GF-D8 (cell line): ENCODE data around the gene HTATIP2.
A peak's percentile ranks its signal among the peaks of the same experiment; 100 is the strongest.
"Not testable (repeated sequence)": the region's sequence is repeated elsewhere in the genome, so short reads cannot be mapped to it uniquely, and the experiment has no call there.

Experiments
- DNase-seq: peaks from one replicate; lab custom pipeline; 2025; lab: John Stamatoyannopoulos, UW

Gene HTATIP2

DNA sequence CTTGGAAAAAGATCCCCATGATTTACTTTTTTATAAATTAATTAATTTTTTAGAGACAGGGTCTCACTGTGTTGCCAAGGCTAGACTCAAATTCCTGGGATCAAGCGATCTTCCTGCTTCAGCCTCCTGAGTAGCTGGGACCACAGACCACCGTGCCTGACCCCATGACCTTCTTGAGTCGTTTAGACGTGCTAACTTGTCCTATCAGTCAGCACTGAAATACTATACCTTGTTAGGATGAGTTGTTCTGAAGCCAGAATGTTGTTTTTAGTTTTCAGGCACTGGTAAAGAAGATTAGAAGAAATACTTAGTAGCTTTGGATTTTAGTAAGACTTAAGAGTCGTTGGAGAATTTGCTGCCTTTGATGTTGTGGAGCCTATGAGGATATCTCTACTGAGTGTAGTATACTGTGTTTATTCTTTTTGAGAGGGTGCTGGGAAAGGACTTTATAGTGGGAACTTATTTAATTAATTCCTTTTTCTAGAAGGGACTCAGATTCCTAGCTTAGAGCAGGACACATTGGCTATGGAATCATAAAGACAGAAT is 8.6 kb downstream of the HTATIP2 start:
- DNase-seq, result no peak

DNA sequence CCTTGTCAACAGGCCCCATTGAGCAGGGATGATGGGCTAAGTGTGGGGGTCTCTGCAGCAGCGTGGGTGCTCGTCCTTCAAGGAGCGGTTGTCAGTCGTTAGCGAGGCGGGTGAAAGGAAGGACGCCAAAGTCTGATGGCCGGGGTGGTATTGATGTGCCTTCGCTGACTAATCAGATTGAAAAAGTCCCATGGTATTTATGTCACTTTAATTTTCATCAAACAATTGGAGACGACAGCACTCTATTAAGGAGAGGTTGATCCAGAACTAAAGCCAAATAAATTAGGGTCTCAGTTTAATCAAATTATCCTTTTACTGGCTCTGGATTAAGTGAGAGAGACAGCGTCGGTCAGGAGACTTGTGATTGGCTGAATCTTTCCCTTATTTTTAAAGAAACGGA is 9.6 kb downstream of the HTATIP2 start:
- no peak for DNase-seq

GRCh38 chr11:20373568-20374209 is 10.2 kb downstream of the HTATIP2 start:
- no peak for DNase-seq

GRCh38 chr11:20374741-20375300 is 11.3 kb downstream of the HTATIP2 start:
- no peak for DNase-seq

DNA sequence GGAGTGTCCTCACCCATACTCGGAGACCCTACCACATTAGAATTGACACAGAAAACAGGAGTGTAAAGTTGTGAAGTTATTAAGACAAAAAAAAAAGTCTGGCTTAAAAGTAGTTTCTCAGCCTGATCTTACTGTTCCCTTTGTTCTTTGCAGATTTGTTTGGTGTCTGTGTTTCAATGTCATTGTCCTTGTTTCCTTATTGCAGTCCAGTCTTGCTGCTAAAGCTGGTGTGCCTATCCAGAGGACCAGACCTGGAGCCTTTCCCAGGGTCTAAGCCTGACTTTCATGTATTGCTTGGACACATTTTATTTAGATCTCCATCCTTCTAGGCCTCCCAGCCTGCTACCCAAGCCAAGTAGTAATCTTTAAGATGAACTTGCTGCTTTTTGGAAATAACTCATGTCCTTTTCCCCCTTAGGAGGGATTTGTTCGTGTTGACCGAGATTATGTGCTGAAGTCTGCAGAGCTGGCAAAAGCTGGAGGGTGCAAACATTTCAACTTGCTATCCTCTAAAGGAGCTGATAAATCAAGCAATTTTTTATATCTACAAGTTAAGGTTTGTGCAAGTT is 12.7 kb downstream of the HTATIP2 start:
- no peak for DNase-seq

DNA sequence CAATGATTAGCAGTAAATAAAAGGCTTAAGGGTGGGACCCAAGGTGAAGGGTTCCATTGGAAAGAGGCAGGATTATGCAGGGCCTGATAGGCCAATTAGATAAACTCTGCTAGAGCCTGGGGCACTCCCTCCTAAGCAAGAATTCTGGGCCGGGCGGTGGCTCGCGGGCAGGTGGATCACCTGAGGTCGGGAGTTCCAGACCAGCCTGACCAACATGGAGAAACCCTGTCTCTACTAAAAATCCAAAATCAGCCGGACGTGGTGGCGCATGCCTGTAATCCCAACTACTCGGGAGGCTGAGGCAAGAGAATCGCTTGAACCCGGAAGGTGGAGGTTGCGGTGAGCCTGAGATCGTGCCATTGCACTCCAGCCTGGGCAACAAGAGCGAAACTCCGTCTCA is 22.5 kb downstream of the HTATIP2 start:
- DNase-seq, result not testable (repeated sequence)

- peak; percentile 85 for DNase-seq
These were observed 24.0 kb downstream of the HTATIP2 start, which contains the start of gene PRMT3 for GRCh38 chr11:20387261-20388095. PRMT3 (plus strand) TSS chr11:20387716; CDS start chr11:20387747, 31 bp downstream.

DNA sequence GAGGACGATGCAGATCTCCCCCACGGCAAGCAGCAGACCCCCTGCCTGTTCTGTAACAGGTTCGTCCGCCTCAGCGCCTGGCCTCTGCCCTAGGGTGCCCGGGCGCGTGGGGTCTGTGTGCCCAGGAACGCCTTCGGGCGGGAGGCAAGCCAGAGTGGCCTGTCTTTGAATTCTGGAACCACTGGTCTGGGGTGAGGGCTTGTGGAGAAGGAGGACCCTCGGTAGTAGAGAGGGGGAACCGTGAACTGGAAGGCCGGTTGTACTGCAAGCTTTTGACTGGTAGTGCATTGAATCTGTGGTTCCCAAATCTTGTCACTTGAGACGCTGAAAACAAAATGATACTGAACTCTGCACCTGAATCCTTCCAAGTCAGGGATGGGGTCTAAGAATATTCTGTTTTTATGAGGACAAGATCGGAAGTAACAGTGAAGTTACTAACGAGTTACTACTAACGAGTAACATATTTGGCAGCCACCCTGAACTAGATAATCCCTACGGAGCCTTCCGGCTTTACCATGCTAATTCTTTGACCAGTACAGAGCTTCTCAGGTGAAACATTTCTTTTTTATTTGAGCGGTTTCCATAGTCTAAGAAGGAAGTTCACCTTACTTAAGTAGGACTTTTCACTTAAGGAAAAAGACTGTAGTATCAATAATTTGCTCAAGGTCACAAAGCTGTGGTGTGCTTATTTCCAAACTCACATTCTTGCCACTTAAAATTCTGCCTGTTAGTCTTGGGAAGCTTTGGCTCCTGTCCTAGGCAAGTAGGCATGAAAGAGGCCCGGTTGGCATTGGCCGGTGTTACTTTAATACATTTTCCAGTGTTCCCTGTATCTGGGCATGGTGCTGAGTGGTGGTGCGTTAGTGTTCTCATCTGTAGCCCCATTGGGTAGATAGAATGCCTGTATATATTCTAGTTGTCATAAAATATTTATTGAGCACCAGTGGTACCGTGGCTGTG is 24.9 kb downstream of the HTATIP2 start:
- no peak for DNase-seq

DNA sequence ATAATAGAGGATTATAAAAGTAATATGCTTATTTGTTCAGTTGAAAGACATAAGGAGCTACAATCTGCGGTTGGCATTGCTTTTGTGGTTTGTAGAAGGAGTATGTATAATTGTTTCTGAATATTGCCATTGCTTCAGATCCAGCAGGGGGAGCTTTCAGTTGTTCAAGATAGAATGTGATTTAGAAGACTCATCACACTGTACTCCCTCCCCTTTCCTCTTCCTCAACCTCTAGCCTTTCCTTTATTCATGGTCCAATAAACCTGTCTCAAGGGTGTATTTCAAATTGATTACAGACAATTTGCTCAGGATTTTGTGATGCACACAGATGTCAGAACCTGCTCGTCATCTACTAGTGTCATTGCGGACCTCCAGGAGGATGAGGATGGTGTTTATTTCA is 33.8 kb downstream of the HTATIP2 start:
- no peak for DNase-seq

GRCh38 chr11:20399498-20399897 is 36.0 kb downstream of the HTATIP2 start:
- DNase-seq, result no peak

- DNase-seq, result no peak
These were observed 39.5 kb downstream of the HTATIP2 start for GRCh38 chr11:20403059-20403458.

DNA sequence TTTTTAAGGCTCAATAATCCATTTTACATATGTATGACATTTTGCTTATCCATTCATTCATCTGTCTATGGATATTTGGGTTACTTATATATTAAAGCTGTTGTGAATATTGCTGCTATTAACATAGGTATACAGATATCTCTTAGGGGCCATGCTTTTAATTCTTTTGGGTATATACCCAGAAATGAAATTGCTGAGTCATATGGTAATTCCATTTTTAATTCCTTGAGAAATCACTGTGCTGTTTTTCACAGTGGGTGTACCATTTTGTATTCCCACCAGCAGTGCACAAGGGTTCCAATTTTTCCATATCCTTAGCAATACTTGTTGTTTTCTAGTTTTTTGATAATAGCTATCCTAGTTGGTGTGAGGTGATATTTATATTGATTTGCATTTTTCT is 43.0 kb downstream of the HTATIP2 start:
- no peak for DNase-seq

DNA sequence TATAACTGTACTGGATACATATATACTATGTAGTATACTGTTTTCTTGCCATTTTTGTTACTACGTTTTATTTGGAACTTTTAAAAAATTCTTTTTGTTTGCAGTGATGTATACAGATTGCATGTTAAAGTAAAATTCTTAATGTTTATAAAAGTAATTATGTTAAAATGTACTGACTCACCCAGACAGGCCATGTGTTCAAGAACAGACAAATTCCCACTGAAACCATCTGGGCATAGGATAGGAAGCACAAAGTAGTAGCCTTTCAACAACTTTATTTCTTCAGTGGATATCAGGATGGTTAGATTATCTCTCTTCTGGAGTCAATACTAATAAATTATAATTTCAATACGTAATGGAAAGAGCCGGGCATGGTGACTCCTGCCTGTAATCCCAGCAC is 43.8 kb downstream of the HTATIP2 start:
- DNase-seq, result no peak

GRCh38 chr11:20415432-20415831 is 51.9 kb downstream of the HTATIP2 start:
- no peak for DNase-seq

GRCh38 chr11:20417771-20418170 is 54.3 kb downstream of the HTATIP2 start:
- DNase-seq, result no peak

- DNase-seq, result no peak
These were observed 58.4 kb downstream of the HTATIP2 start for GRCh38 chr11:20421946-20422345.

DNA sequence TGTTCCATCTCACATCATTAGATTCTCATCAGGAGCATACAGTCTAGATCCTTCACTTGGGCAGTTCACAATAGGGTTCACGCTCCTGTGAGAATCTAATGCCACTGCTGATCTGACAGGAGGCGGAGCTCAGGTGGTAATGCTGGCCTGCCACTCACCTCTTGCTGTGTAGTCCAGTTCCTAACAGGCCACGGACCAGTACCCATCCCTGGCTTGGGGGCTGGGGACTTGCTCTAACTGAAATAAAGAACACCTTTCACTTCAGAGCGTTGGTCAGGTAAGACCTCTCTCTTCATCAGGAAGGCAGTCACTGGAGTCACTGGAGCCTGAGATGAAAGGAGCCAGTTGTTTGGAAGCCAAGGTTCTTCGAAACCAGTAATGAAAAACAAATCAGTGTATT is 65.7 kb downstream of the HTATIP2 start:
- DNase-seq, result no peak
